ENCODE results near the gene ZNF324. TPM values are rescaled to one million over a fixed set of nuclear protein-coding genes. Genes with fewer than 3 reads are reported as not detected.

ZNF324 gene
- polyA plus RNA-seq (2013) = 6.9 TPM

DNA sequence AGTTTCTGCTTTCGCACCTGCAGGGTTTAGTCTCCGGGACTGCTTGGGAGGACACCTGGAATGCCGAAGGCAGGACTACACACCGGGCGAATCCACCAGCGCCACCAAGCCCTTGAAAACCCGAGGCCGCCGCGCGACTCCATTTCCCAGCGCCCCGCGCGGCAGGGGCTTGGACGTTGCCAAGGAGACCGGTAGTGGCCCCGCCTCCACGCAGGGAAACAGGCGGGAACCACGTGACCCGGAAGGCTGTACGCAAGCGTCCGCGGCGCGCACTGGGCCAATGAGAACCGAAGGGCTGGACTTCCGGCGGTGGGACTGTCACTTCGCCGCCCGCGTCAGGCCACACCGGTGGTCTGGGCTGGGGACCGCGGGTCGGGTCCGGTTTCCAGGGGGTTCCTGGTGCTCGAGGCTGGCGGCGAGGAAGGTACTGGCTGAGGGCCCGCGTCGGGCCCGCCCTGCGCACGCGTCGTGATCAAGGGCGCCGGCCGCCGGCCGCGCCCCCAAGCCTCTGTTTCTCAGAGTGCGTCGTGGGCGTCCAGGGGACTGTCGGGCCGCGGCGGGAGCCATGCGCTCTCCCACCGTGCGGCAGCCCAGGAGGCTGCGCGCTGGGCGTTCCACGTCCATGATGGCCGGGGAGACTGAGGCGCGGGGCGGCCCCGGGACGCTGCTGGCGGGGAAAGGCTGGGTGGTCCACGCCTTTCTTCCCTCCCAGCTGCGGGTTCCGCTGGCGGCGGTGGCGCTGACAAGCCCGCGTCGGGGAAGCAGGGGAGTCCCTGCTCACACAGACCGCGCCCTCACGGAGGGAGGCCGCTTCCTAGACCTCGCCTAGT is at the start of gene ZNF324:
Gene ZNF324, plus strand, starts transcription at position 321 of the 830 bp plus-strand sequence. CDS start 2,106 bp downstream, outside the sequence.
- ChIA-PET CTCF (no interaction called here), POLR2A (no interaction called here)
- Histone ChIP-seq H3K4me1 (ENCODE audit: control extremely low read depth in 1 of 4, control insufficient read depth in 4 of 4, insufficient read depth in 4 of 4, low read length in 3 of 4) (peaks cover 0 to 17% (median 15%) of the 10 kb centered on the region in 4 experiments), H3K9me3 (ENCODE audit: control extremely low read depth in 1 of 5, control insufficient read depth in 4 of 5, insufficient read depth in 2 of 5, low read depth in 1 of 5, low read length in 4 of 5) (no peaks in the 10 kb centered on the region), H3K27ac (ENCODE audit: insufficient read depth in 1 of 2, low read depth in 1 of 2, low read length in 2 of 2, poor library complexity in 1 of 2, severe bottlenecking in 2 of 2) (peak within 1 kb of the TSS; percentile 40 to 82), H3K36me3 (ENCODE audit: control insufficient read depth in 4 of 4, insufficient read depth in 4 of 4, low read length in 3 of 4) (peaks cover 0 to 25% (median 14%) of the 10 kb centered on the region in 4 experiments), H3K27me3 (replicated peaks in 2 of 5; ENCODE audit: control insufficient read depth in 4 of 5, insufficient read depth in 5 of 5, low read length in 4 of 5) (peaks cover 0 to 4% (median 0%) of the 10 kb centered on the region in 5 experiments), H3K4me3 (ENCODE audit: control insufficient read depth in 1 of 7, extremely low read depth in 1 of 7, insufficient read depth in 4 of 7, low read depth in 2 of 7, low read length in 6 of 7) (peak within 1 kb of the TSS; percentile 53 to 91 (median 85))
- WGBS (ENCODE audit: insufficient coverage) = 0% methylated on average over 85 of the region's 92 CpGs
- DNase-seq = peak; percentile 95 to 98 (median 97)

DNA sequence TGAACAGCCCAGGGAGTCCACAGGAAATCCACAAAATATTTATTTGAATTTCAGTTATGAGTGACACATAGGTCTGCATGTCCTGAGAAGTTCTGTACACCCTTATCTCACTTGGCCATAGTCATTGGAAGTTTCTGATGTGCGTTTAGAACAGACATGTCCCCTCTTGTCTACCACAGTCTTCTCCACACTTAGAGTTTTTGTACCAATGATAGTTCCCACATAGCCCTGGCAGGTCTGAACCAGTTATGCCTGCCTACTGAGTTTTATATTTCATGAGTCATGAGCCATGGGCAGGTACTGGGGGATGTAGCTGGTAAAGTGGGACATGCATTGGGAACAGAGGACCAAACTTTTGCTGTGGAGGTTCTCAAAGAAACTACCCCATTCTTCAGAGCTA is 38.3 kb upstream of the ZNF324 start:
- no peak overlapping the region for H3K27ac ChIP-seq (ENCODE audit: insufficient read depth in 1 of 2, low read depth in 1 of 2, low read length in 2 of 2, poor library complexity in 1 of 2, severe bottlenecking in 2 of 2)
- peaks cover 17 to 65% (median 54%) of the 10 kb centered on the region in 5 experiments for H3K9me3 ChIP-seq (ENCODE audit: control extremely low read depth in 1 of 5, control insufficient read depth in 4 of 5, insufficient read depth in 2 of 5, low read depth in 1 of 5, low read length in 4 of 5)
- H3K4me1 ChIP-seq (ENCODE audit: control extremely low read depth in 1 of 4, control insufficient read depth in 4 of 4, insufficient read depth in 4 of 4, low read length in 3 of 4) = no peaks in the 10 kb centered on the region
- CTCF ChIA-PET = no interaction called here
- WGBS (ENCODE audit: insufficient coverage) = no CpG with 5 or more reads among the region's 1 CpG
- POLR2A ChIA-PET = no interaction called here
- peaks cover 5 to 42% (median 21%) of the 10 kb centered on the region in 4 experiments for H3K36me3 ChIP-seq (ENCODE audit: control insufficient read depth in 4 of 4, insufficient read depth in 4 of 4, low read length in 3 of 4)
- no peak for DNase-seq
- H3K27me3 ChIP-seq (replicated peaks in 2 of 5; ENCODE audit: control insufficient read depth in 4 of 5, insufficient read depth in 5 of 5, low read length in 4 of 5) = no peaks in the 10 kb centered on the region
- no peak overlapping the region for H3K4me3 ChIP-seq (ENCODE audit: control insufficient read depth in 1 of 7, extremely low read depth in 1 of 7, insufficient read depth in 4 of 7, low read depth in 2 of 7, low read length in 6 of 7)

DNA sequence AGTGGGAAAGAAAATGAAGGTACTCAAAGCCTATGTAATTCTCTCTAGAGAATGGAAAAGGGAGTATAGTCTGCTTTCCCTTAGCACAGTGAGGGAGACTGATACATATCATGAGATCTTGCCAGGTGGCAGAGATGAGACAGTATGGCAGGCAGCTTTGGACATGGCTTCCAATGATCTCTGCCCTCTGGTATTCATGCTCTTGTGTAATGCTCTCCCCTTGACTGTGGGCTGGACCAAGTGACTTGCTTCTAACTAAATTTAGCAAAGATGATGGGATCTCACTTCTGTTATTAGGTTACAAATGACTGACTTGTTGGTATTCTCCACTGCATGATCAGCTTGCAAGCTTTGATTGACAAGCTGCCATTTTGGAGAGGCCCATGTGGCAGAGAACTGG is 37.1 kb upstream of the ZNF324 start:
- Histone ChIP-seq H3K27me3 (replicated peaks in 2 of 5; ENCODE audit: control insufficient read depth in 4 of 5, insufficient read depth in 5 of 5, low read length in 4 of 5) (no peaks in the 10 kb centered on the region), H3K4me1 (ENCODE audit: control extremely low read depth in 1 of 4, control insufficient read depth in 4 of 4, insufficient read depth in 4 of 4, low read length in 3 of 4) (no peaks in the 10 kb centered on the region), H3K4me3 (ENCODE audit: control insufficient read depth in 1 of 7, extremely low read depth in 1 of 7, insufficient read depth in 4 of 7, low read depth in 2 of 7, low read length in 6 of 7) (no peak overlapping the region), H3K27ac (ENCODE audit: insufficient read depth in 1 of 2, low read depth in 1 of 2, low read length in 2 of 2, poor library complexity in 1 of 2, severe bottlenecking in 2 of 2) (no peak overlapping the region), H3K9me3 (ENCODE audit: control extremely low read depth in 1 of 5, control insufficient read depth in 4 of 5, insufficient read depth in 2 of 5, low read depth in 1 of 5, low read length in 4 of 5) (peaks cover 18 to 76% (median 65%) of the 10 kb centered on the region in 5 experiments), H3K36me3 (ENCODE audit: control insufficient read depth in 4 of 4, insufficient read depth in 4 of 4, low read length in 3 of 4) (peaks cover 15 to 51% (median 33%) of the 10 kb centered on the region in 4 experiments)
- POLR2A ChIA-PET = interaction anchor here (0.8 kb wide), 1 partner anchor 11 kb away, joined by 4 read pairs; no protein-coding TSS in a partner anchor
- CTCF ChIA-PET = no interaction called here
- no peak for DNase-seq

DNA sequence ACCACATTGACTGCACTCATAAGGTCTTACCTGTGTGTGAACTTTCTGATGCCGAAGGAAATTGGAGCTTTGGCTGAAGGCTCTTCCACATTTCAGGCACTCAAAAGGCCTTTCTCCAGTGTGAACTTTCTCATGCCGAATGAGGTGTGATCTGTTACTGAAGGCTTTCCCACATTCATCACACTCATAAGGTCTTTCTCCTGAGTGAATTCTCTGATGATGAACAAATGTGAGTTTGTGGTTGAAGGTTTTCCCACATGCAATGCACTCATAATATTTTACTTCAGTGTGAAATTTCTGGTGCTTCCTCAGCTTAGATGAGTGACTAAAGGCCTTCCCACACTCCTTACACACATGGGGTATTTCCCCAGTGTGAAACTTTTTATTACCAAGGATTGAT is 32.7 kb upstream of the ZNF324 start:
- ChIA-PET POLR2A (no interaction called here), CTCF (interaction anchor here (0.7 to 1.3 kb wide), 3 partner anchors 8 to 147 kb away, joined by 3 to 4 read pairs (median 3); no protein-coding TSS in a partner anchor)
- DNase-seq = peak in 1 of 3 donors; percentile 40
- Histone ChIP-seq H3K9me3 (ENCODE audit: control extremely low read depth in 1 of 5, control insufficient read depth in 4 of 5, insufficient read depth in 2 of 5, low read depth in 1 of 5, low read length in 4 of 5) (peaks cover 12 to 90% (median 78%) of the 10 kb centered on the region in 5 experiments), H3K4me1 (ENCODE audit: control extremely low read depth in 1 of 4, control insufficient read depth in 4 of 4, insufficient read depth in 4 of 4, low read length in 3 of 4) (peaks cover 0 to 5% (median 2%) of the 10 kb centered on the region in 4 experiments), H3K4me3 (ENCODE audit: control insufficient read depth in 1 of 7, extremely low read depth in 1 of 7, insufficient read depth in 4 of 7, low read depth in 2 of 7, low read length in 6 of 7) (peak overlapping the region in 1 of 7 experiments; percentile 22), H3K27me3 (replicated peaks in 2 of 5; ENCODE audit: control insufficient read depth in 4 of 5, insufficient read depth in 5 of 5, low read length in 4 of 5) (no peaks in the 10 kb centered on the region), H3K27ac (ENCODE audit: insufficient read depth in 1 of 2, low read depth in 1 of 2, low read length in 2 of 2, poor library complexity in 1 of 2, severe bottlenecking in 2 of 2) (no peak overlapping the region), H3K36me3 (ENCODE audit: control insufficient read depth in 4 of 4, insufficient read depth in 4 of 4, low read length in 3 of 4) (peaks cover 28 to 76% (median 55%) of the 10 kb centered on the region in 4 experiments)
- WGBS (ENCODE audit: insufficient coverage) = 100% methylated on average over 1 of the region's 2 CpGs

DNA sequence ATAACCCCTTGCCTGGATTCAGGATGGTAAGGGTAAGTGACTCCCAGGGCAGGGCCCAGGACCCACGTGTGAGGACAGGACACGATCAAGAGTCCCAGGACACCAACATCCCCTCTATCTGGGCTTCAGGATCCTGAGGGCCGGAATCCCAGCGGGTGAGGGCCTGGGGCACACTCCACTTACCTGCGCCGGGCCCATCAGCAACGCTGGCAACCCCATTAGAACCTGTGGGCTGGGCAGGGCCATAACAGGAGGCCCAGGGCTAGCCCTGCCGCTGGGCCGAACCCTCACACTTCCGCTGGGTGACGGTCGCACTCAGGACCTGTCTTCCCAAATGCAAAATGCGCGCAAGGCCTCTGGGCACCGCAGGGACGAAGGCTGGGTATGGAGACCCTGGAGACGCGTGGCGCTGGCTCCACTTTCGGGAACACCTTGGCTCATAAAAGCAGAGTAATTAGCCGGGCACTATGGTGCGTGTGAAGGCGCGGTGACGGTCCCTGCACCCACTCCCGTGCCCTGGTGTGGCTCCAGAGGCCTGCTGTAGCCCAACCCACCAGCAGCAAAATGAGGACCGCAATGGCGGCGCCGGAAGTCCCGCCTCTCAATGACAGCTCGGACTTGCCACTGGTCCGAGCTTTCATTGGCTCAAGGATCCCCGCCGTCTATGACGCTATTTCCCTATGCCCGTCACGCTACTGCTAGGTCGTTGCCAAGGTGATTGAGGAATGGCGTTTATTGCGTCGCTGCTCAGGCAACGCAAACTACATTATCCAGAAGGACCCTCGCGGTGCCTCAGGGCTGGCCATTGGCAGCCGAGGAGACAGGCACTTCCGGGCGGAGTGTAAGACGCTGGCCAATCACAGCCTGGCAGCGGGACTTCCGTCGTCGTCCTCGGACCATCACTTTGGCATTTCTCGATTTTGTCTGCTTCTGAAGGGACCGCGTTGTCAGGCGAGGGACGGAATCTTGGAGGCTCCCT is 27.0 kb upstream of the ZNF324 start, which contains the start of gene ZNF132:
Gene ZNF132, minus strand, starts transcription at position 578 of the 979 bp plus-strand sequence. Its CDS starts 332 bp downstream, at position 246.
- 7% methylated on average over 58 of the region's 59 CpGs for WGBS (ENCODE audit: insufficient coverage)
- H3K4me1 ChIP-seq (ENCODE audit: control extremely low read depth in 1 of 4, control insufficient read depth in 4 of 4, insufficient read depth in 4 of 4, low read length in 3 of 4) = peaks cover 0 to 19% (median 15%) of the 10 kb centered on the region in 4 experiments
- peaks cover 12 to 31% (median 24%) of the 10 kb centered on the region in 4 experiments for H3K36me3 ChIP-seq (ENCODE audit: control insufficient read depth in 4 of 4, insufficient read depth in 4 of 4, low read length in 3 of 4)
- peak; percentile 100 for DNase-seq
- ChIA-PET CTCF (no interaction called here), POLR2A (interaction anchor here (0.7 to 1.2 kb wide), 3 partner anchors 11 to 115 kb away, joined by 3 to 5 read pairs (median 4); partner anchors contain the start of genes CHMP2A and ZNF324B)
- peaks cover 0 to 2% (median 0%) of the 10 kb centered on the region in 5 experiments for H3K27me3 ChIP-seq (replicated peaks in 2 of 5; ENCODE audit: control insufficient read depth in 4 of 5, insufficient read depth in 5 of 5, low read length in 4 of 5)
- peaks cover 0 to 51% (median 31%) of the 10 kb centered on the region in 5 experiments for H3K9me3 ChIP-seq (ENCODE audit: control extremely low read depth in 1 of 5, control insufficient read depth in 4 of 5, insufficient read depth in 2 of 5, low read depth in 1 of 5, low read length in 4 of 5)
- peak within 1 kb of the TSS; percentile 49 to 87 (median 78) for H3K4me3 ChIP-seq (ENCODE audit: control insufficient read depth in 1 of 7, extremely low read depth in 1 of 7, insufficient read depth in 4 of 7, low read depth in 2 of 7, low read length in 6 of 7)
- peak within 1 kb of the TSS; percentile 87 to 93 for H3K27ac ChIP-seq (ENCODE audit: insufficient read depth in 1 of 2, low read depth in 1 of 2, low read length in 2 of 2, poor library complexity in 1 of 2, severe bottlenecking in 2 of 2)

DNA sequence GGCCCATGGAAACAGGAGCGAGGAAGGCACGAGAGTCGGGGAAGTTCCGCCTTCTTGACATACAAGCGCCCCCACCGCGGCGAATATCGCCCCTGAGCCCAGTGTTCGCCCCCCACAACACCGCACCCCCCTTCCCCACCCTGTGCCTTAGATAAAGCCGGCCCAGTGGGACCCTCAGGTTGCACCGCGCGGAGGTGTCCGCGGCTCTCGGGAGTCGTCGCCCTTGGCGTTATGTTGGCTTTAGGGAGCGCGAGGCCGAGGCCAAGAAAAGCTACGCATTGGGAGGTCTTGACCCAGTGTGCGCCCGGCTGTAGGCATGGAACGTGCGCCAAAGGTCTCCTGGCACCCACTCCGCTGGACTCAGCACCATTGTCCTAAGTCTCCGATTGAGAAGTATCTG is 26.3 kb upstream of the ZNF324 start:
- WGBS (ENCODE audit: insufficient coverage) = 18% methylated on average over 30 of the region's 31 CpGs
- no peak for DNase-seq
- peaks cover 0 to 19% (median 15%) of the 10 kb centered on the region in 4 experiments for H3K4me1 ChIP-seq (ENCODE audit: control extremely low read depth in 1 of 4, control insufficient read depth in 4 of 4, insufficient read depth in 4 of 4, low read length in 3 of 4)
- H3K9me3 ChIP-seq (ENCODE audit: control extremely low read depth in 1 of 5, control insufficient read depth in 4 of 5, insufficient read depth in 2 of 5, low read depth in 1 of 5, low read length in 4 of 5) = peaks cover 0 to 44% (median 25%) of the 10 kb centered on the region in 5 experiments
- CTCF ChIA-PET = no interaction called here
- H3K36me3 ChIP-seq (ENCODE audit: control insufficient read depth in 4 of 4, insufficient read depth in 4 of 4, low read length in 3 of 4) = peaks cover 8 to 24% (median 18%) of the 10 kb centered on the region in 4 experiments
- H3K27me3 ChIP-seq (replicated peaks in 2 of 5; ENCODE audit: control insufficient read depth in 4 of 5, insufficient read depth in 5 of 5, low read length in 4 of 5) = peaks cover 0 to 2% (median 0%) of the 10 kb centered on the region in 5 experiments
- H3K4me3 ChIP-seq (ENCODE audit: control insufficient read depth in 1 of 7, extremely low read depth in 1 of 7, insufficient read depth in 4 of 7, low read depth in 2 of 7, low read length in 6 of 7) = peak overlapping the region; percentile 44 to 87 (median 78)
- H3K27ac ChIP-seq (ENCODE audit: insufficient read depth in 1 of 2, low read depth in 1 of 2, low read length in 2 of 2, poor library complexity in 1 of 2, severe bottlenecking in 2 of 2) = peak overlapping the region; percentile 67 to 93
- POLR2A ChIA-PET = interaction anchor here (1.2 kb wide), 1 partner anchor 11 kb away, joined by 5 read pairs; the partner anchor contains the start of gene ZNF324B
